GM18870 (cell line): ENCODE measurements around the gene FAM107B.

Experiments used
- ATAC-seq: cut with Tn5 transposase; IDR thresholded peaks from one replicate; pipeline ENCODE4 v1.9.1; 2021; ENCODE audit warnings: moderate library complexity; ENCODE audit not compliant: unreplicated experiment

The FAM107B gene

GRCh38 chr10:14563359-14563940, 211.2 kb downstream of the FAM107B start:
- ATAC-seq: no peak

GRCh38 chr10:14563076-14563336, 211.7 kb downstream of the FAM107B start:
- ATAC-seq: no peak

DNA sequence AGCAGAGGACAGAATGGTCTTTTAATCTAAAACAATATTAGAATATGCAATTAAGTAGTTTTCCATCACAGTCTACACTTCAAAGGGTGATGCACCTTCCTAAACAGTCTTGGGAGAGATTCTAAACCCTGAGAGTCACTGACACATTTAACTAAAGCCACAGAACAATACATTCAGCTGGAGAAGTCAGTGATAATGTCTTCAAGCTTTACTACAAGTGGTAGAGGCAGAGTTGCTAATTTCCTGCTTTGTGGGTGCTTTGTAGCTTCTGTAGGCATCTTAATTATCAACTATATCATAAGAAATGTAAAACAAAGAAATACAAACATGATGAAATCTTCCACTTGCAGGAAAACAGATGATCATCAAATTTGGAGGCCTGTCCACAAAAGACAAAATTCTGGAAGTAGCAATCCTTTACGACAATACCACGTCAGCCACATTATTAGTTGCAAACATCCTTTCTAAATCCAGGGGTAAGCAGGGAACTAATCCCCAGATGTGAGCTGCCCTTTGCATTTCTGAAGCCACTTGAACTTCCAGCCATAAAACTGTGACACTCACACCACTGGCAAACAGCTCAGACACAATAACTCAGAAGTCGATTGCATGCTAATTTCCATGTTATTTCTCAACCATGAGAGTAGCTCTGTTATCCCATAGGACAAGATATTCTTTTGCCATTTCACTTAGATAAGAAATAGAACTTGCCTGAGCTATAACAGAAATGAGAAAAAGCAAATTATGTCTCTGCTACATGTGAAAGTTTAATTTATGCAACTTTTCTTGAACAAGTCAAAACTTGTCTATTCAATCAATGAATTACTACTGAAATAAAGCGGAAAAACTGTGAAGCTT, 212.2 kb downstream of the FAM107B start:
- ATAC-seq: no peak

- no peak for ATAC-seq
Measured at GRCh38 chr10:14560791-14561765, 213.6 kb downstream of the FAM107B start.

DNA sequence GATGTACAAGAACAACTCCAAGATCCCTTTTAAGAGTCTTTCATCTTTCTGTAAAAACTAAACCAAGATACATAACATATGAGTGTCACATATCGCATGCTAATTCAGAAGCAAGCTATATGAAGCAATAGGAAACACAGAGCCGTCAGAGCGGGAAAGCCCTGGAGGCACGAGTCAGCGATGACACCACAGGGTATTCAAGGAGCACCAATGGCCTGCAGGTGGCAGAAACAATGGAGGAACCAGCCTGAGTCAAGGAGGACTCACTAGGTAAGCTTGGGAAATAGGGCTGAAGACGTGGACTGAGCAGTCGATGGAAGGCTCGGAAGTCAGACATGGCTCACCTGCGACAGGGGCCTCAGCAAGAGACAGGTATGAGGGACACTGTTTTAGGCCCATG, 214.4 kb downstream of the FAM107B start:
- no peak for ATAC-seq

- ATAC-seq: no peak
Measured at GRCh38 chr10:14558025-14558424, 216.7 kb downstream of the FAM107B start.

- no peak for ATAC-seq
Measured at GRCh38 chr10:14557567-14557966, 217.1 kb downstream of the FAM107B start.

DNA sequence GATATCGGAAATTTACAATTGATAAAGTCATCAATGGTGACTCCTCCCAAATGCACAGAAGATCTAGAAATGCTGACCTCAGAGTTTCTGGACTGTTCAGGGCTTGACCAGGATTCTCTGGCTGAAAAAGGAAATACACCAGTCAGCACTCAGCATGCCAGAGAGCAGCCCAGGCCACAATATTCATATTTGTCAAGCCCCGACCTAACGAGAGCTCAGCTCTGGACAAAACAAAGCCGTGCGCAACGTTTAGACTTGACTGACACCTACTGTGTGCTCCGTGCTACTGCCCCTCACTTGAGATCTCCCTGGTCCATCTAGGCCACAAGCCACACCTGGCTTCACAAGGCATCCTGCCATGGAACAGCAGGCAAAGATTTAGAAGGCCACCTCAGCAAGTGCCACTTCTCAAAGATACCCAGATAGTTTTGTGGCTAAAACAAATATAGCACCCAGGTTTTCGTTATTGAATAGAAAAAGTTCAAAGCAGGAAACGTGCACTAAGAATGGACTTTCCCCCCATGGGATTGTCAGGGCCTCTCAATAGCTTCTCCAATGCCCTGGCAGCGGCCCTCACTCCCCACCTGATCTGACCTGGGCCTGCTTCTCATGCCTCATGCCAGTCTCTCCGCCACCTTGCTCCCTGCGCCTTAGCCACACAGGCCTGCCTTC, 218.3 kb downstream of the FAM107B start:
- ATAC-seq: peak; percentile 67

- no peak for ATAC-seq
Measured at GRCh38 chr10:14555807-14556206, 218.9 kb downstream of the FAM107B start.

DNA sequence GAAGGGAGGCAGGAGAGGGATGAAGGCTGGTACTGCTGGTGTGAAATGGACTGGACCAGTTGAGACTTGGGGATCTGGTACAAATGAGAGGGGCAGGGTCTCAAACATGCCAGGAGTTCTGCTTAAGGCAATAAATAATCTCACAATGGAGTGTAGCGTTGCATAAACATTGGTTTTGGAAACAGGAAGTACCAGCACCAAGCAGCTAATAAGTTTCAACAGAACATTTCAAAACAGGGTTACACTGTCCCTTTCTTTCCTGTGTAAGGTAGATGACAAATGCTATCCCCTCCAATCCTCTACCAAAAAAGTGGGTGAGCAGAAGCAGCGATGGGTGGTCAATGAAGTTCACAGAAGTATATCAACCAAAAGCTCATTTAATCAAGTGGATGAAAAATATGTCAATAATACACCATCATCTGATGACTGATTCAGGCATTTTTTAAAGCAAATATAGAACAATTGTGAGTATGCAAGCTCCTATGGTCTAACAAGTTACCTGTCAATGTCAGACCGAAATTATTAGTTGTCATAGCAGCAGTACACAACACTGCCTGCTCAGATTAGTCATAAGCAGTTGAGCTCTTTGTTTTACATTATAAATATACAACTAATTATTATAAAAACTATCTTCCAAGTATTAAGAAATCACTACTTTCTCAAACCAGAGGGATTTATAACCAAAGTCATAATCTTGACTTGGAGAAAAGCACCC, 220.0 kb downstream of the FAM107B start:
- ATAC-seq: no peak

DNA sequence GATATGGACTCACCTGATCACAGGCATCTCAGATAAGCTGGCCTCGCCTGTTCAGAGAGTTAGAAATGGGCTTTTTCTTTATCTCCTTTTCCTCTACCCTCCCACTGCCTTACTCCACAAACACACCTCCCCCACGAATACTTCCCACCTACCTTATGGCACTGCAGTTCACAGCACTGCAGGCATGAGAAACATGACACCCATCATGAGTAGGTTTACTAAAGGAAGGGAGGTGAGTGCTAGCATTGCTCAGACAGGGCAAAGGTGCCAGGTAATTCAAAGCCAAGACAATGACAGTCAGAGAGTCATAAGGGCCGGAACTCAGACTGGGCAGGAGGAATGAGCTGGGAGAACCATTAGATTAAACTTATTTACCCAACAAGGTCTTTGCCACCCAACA, 220.6 kb downstream of the FAM107B start:
- no peak for ATAC-seq

DNA sequence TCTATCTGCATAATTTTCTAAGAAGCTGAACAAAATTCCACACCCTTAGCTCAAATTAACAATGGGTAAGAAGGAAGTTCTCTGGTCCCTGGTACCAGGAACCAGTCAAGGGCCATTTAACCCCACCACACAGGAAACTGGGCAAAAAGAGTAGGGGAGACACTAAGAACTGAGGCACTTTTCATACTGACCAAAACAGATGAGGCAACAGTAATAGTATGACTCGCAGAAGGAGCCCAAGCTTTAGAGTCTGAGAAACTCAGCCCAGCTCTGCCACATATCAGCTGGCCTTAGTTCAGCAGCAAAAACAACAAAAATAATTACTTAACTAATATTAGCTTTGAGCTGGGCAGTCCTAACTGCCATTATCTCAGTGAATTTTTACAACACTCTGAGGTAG, 221.2 kb downstream of the FAM107B start:
- no peak for ATAC-seq

DNA sequence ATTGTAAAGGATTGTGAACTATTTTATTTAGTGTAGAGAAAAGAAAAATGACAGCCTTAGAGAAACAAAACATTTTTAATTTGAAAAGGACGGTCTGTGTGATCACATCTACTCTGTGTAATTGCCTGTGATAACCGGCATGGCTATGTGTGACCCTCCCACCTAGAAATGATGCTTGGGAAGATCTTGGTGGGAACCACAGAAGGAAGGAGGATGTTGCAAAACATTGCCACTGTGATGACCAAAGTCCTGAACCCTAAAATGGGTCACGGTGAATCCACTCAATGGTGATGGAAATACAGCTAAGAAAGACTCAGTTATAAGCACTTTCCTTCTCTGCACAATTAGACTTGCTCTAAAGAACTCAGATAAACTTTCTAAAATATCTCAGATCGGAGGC, 222.7 kb downstream of the FAM107B start:
- no peak for ATAC-seq

DNA sequence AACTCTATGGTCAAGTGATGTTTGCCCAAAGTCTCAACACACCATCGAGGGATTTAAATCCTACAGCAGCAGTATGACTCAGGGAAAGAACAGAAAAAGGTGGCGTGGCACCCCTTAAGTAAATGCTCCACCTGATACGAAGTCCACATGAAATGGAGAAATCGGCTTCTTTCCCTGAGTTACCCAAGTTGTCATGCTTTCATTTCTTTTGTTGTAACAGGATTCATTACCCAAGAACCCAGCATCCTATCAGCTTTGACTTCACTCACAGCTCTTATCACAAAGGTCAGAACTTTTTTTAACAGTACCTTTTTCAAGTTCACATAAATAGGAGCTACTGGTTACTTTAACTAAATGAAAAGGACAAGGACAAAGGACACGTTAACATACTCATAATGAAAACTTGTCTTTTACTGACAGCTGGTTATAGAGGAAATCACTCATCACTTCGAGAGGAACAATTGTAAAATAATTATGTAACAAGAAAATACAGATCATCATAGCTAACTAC, 224.2 kb downstream of the FAM107B start:
- ATAC-seq: no peak

DNA sequence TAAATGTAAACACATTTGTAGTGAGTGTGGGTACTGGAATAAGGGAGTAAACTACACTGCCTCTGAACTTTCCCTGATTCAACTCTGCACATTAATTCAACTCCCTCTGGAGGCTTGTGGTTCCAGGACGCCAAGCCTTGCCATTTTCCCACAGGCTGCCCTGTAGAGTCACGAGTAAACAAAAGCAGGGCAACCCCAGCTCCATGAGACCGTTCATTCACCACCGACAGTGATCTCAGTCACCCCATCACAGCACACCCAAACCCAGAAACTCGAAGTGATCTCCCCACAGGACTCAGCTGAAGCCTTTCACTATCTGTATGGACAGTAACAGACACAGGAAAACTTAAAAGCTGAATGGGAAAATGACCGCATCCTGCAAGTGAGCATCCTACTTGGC, 225.2 kb downstream of the FAM107B start:
- no peak for ATAC-seq

GRCh38 chr10:14548970-14549369, 225.7 kb downstream of the FAM107B start:
- no peak for ATAC-seq

DNA sequence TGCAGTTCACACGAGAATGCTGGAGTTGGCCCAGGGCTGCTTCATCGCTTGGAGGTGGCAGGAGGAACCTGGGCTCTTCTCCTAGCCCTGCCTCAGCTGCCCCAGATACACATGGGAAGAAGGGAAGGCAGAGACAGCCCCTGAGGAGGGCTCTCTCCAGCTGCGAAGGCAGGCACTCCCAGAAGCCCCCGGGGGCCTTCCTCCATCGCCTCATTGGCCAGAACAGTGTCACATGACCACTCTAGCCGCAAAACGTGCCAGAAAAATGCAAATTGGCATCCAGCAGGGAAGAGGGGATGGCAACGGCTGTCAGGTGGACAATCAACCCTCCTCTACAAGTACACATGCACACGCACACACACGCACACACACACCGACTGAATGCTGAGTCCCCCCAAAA, 226.2 kb downstream of the FAM107B start:
- ATAC-seq: no peak

DNA sequence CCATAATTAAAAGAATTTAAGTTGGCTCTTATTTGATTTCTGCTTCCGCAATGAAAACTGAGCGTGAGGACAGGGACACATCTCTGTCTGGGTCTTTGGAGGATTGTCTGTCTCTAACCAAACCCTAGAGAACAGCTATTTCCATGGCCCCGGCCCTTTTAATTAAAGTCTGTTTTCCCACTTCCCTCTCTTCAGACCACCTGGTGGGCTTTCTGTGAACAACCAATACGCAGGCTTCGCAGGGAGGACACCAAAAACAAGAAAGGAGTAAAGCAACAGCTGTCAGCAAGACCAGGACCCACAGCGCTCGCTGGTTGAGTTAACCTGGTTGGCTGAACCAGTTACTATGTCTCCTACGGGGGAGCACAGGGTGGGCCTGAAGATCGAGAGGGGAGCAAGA, 226.9 kb downstream of the FAM107B start:
- no peak for ATAC-seq

DNA sequence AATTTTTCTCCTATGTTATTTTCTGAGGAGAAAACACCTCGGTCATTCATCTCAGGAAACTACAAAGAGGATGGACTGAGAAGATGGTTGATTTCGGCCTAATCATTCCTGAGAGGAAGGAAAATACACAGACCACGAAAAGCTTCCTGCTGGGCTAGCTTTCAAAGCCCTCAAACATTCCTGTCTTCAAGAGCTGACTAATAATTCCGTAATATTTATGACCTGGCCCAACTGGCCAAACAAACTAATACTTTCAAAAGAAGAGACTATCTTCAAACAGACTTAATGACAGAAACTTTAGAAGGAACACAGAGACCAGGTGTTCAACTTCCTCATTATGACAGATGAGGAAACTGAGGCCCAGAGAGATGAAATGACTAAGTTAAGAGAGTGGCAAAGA, 228.9 kb downstream of the FAM107B start:
- no peak for ATAC-seq

DNA sequence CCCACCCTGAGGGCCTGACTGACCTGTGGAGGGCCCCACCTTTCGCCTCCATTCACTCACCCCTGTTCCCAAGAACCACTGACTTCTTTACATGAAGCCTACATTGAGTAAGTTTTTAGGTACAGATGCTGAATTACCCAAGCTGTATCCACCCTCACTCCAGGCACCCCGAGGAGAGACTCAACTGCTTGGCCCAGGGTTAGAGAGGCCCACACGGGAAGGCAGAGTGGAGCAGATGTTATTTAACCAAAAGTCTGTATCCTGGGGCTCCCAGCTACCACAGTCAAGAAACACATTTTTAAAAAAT, 230.8 kb downstream of the FAM107B start:
- no peak for ATAC-seq
